Lung (tissue), 12 donors: ENCODE results near the gene PPP2R5C. TPM values are rescaled to one million over a fixed set of nuclear protein-coding genes. Genes with fewer than 3 reads are reported as not detected.
A peak's percentile ranks its signal among the peaks of the same experiment; 100 is the strongest.

Source experiments
- ATAC-seq: fragments of 200-7000 bp; cut with Tn5 transposase; one replicate; pipeline ENCODE4 v1.9.1; 2020; ENCODE audit warnings: moderate number of reproducible peaks; ENCODE audit not compliant: insufficient read depth, low FRiP score
- DNase-seq, 3 donors: peaks; one replicate each; pipeline ENCODE4 v3.0.0-alpha.2; 2013 to 2017
- H3K27ac ChIP-seq, 2 donors: one replicate each; pipeline ENCODE4 v1.5.1; 2013; ENCODE audit warnings: mild to moderate bottlenecking in 2 of 2, moderate library complexity in 2 of 2, control low read depth in 1 of 2, inconsistent platforms in 1 of 2, low read depth in 1 of 2, low read length in 1 of 2
- H3K27me3 ChIP-seq, 3 donors: one replicate each; pipeline ENCODE4 v1.5.1; 2013; ENCODE audit warnings: low read length in 2 of 3; ENCODE audit not compliant: control insufficient read depth in 3 of 3, insufficient read depth in 3 of 3
- H3K36me3 ChIP-seq, 4 donors: one replicate each; pipeline ENCODE4 v1.5.1; 2013; ENCODE audit warnings: low read length in 4 of 4, mild to moderate bottlenecking in 1 of 4, moderate library complexity in 1 of 4; ENCODE audit not compliant: control insufficient read depth in 4 of 4, insufficient read depth in 4 of 4
- H3K4me1 ChIP-seq, 5 donors: one replicate each; pipeline ENCODE4 v1.5.1; 2013; ENCODE audit warnings: low read length in 5 of 5, mild to moderate bottlenecking in 2 of 5, moderate library complexity in 1 of 5; ENCODE audit not compliant: control insufficient read depth in 5 of 5, insufficient read depth in 5 of 5
- H3K4me3 ChIP-seq: one replicate; pipeline ENCODE4 v1.5.1; 2013; ENCODE audit warnings: mild to moderate bottlenecking, control low read depth, moderate library complexity
- H3K9ac ChIP-seq, 2 donors: one replicate each; pipeline ENCODE4 v1.5.1; 2013; ENCODE audit warnings: low read length in 2 of 2, control low read depth in 1 of 2; ENCODE audit not compliant: insufficient read depth in 1 of 2
- H3K9me3 ChIP-seq, 4 donors: one replicate each; pipeline ENCODE4 v1.5.1; 2013; ENCODE audit warnings: low read length in 3 of 4, mild to moderate bottlenecking in 1 of 4, moderate library complexity in 1 of 4; ENCODE audit not compliant: control insufficient read depth in 4 of 4, insufficient read depth in 3 of 4
- CTCF ChIP-seq: IDR thresholded peaks from 2 replicates; pipeline ENCODE4 v1.5.1; 2012; ENCODE audit warnings: mild to moderate bottlenecking; ENCODE audit errors: control extremely low read depth, extremely low read depth
- WGBS, 2 donors: extraction: QIAGEN DNeasy Blood & Tissue Kit; methylation state at CpG; one replicate each; pipeline ENCODE4 v1.1.7; 2013; 5-methylcytosine and 5-hydroxymethylcytosine counted together
- polyA plus RNA-seq, 2 donors: library from polyadenylated mRNA; stranded (reverse); fragments of 200-250 nt; gene quantifications; one replicate each; pipeline ENCODE4 v1.2.1, GENCODE V29; 2013
- total RNA-seq, 2 donors: library from RNA; depleted of rRNA in 1 of 2; stranded (reverse); fragments of >200 nt in 1 of 2; gene quantifications; one replicate each; pipeline ENCODE4 v1.2.1, GENCODE V29; 2014 to 2021
- donor health status: control.
- donor health status: control.
- donor health status: Bipolar disorder and iron deficiency.
- donor health status: healthy.
- donor health status: DM: yes; HTN: yes; CAD: no.

PPP2R5C gene
- total and polyA plus RNA-seq, 4 donors, result 66.6 to 180 (median 126) TPM

DNA sequence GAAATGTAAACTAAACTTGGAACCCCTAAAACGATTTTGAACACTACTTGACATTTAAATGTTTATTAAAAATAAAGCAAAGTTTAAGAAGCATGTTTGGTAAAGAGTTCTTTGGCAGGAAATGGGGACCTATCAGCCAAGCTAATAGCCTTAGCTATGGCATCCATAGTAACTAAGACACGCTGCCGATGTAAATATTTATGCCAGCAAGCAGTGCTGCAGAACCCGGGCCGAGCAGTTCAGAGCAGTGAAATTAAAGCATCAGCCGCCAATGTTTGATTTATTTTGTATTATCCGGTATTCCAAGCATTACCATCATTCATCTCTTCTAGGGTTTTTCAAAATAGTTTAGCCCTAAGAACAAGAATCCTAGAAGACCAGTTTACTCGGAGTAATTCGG, 61.6 kb downstream of the PPP2R5C start:
- peak; percentile 88 to 98 (median 98) for DNase-seq
- Histone ChIP-seq H3K9me3 (peaks cover 0 to 1% (median 0%) of the 10 kb centered on the region in 4 donors), H3K27ac (peak overlapping the region; percentile 67 to 69), H3K9ac (peak overlapping the region in 1 of 2 donors; percentile 77), H3K4me1 (peaks cover 4 to 37% (median 23%) of the 10 kb centered on the region in 5 donors), H3K4me3 (no peak overlapping the region), H3K27me3 (no peaks in the 10 kb centered on the region), H3K36me3 (peaks cover 0 to 5% (median 2%) of the 10 kb centered on the region in 4 donors)
- TF ChIP-seq CTCF, result no peak
- WGBS, 2 donors, result 26 to 64% methylated on average over 9 of the region's 9 CpGs
- ATAC-seq, result no peak

DNA sequence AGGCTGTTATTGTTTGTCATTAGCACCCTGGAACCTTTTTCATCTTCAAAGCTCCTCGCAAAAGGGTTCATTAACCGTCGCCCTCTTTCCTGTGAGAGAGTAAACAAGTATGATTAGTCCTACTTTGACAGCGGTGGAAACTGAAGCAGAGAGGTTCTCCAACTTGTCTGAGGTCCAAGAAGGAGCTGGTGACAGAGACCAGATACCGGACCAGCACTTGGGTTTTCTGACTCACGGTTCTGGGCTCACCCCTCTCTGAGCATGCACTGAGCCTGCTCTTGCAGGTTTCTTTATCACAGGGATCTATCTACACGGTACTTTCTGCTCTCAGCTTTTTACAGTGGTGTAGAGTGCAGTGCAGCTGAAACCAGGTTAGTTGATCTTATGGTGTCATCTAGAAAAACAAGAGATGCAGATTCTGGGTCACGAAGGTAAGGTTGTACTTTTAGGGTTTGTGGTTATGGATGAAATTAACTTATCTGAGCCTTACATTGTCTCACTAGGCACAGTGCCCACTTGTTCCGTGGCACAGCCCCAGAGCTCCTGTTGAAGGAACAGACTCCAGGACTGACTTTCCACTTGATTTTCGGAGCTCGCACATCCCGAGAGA, 62.1 kb downstream of the PPP2R5C start:
- peaks cover 0 to 5% (median 2%) of the 10 kb centered on the region in 4 donors for H3K36me3 ChIP-seq
- ATAC-seq, result no peak
- peak overlapping the region; percentile 69 to 76 for H3K27ac ChIP-seq
- TF ChIP-seq CTCF, result no peak
- peaks cover 4 to 39% (median 23%) of the 10 kb centered on the region in 5 donors for H3K4me1 ChIP-seq
- no peaks in the 10 kb centered on the region for H3K27me3 ChIP-seq
- WGBS, 2 donors, result 29 to 64% methylated on average over 12 of the region's 12 CpGs
- peak in 1 of 3 donors; percentile 35 for DNase-seq
- no peak overlapping the region for H3K4me3 ChIP-seq
- peaks cover 0 to 1% (median 0%) of the 10 kb centered on the region in 4 donors for H3K9me3 ChIP-seq
- peak overlapping the region in 1 of 2 donors; percentile 77 for H3K9ac ChIP-seq

GRCh38 chr14:101824339-101824727, 62.8 kb downstream of the PPP2R5C start:
- WGBS, 2 donors, result 9 to 13% methylated on average over 3 of the region's 3 CpGs
- ATAC-seq (no peak), DNase-seq (peak in 1 of 3 donors; percentile 38)
- no peak overlapping the region for H3K4me3 ChIP-seq
- peak overlapping the region in 1 of 2 donors; percentile 53 for H3K9ac ChIP-seq
- no peak for TF ChIP-seq CTCF
- peaks cover 0 to 3% (median under 1%) of the 10 kb centered on the region in 4 donors for H3K36me3 ChIP-seq
- peak overlapping the region; percentile 68 to 92 for H3K27ac ChIP-seq
- H3K4me1 ChIP-seq, result peaks cover 4 to 39% (median 23%) of the 10 kb centered on the region in 5 donors
- no peaks in the 10 kb centered on the region for H3K27me3 ChIP-seq
- H3K9me3 ChIP-seq, result peaks cover 0 to 1% (median 0%) of the 10 kb centered on the region in 4 donors
